Gastroesophageal sphincter (tissue), 3 donors: ENCODE results near the gene IL24.

Experiments used
- CTCF ChIP-seq, 4 experiments: fragments of 200-600 bp in 2 of 4; fragments of 450-650 bp in 2 of 4; sonication (generic) in 1 of 4; IDR thresholded peaks; one replicate each; pipeline ENCODE4 v1.5.1; 2017 to 2019; ENCODE audit warnings: antibody characterized with exemption in 4 of 4, mild to moderate bottlenecking in 2 of 4, moderate library complexity in 2 of 4
- POLR2A ChIP-seq, 2 donors: fragments of 450-650 bp; IDR thresholded peaks; one replicate each; pipeline ENCODE4 v1.6.1; 2017; ENCODE audit warnings: antibody characterized with exemption in 2 of 2, mild to moderate bottlenecking in 2 of 2, moderate library complexity in 1 of 2

- TF ChIP-seq CTCF (IDR thresholded peaks at IDR 0.05) (no peak), POLR2A (IDR thresholded peaks at IDR 0.05) (no peak)
Measured at GRCh38 chr1:206921772-206922265, 24.6 kb downstream of the IL24 start, which contains the start of gene FCMR.
